H9 (cell line): ENCODE data around the gene ITGA1. TPM values are rescaled to one million over a fixed set of nuclear protein-coding genes. Genes with fewer than 3 reads are reported as not detected.

Experiments used
- DNase-seq: peaks from one replicate; pipeline ENCODE4 v3.0.0-alpha.2; 2017
- H2AFZ ChIP-seq: one replicate; pipeline ENCODE4 v1.6.1; 2013; ENCODE audit warnings: mild to moderate bottlenecking, low read length, control low read depth, moderate library complexity
- H2AK5ac ChIP-seq: 2 replicates; pipeline ENCODE4 v1.6.1; 2013; ENCODE audit warnings: low read length, control low read depth, mixed read lengths; ENCODE audit not compliant: insufficient read length
- H2BK120ac ChIP-seq: one replicate; pipeline ENCODE4 v1.6.1; 2013; ENCODE audit warnings: low read depth, mild to moderate bottlenecking, low read length, control low read depth, inconsistent platforms; ENCODE audit not compliant: poor library complexity, severe bottlenecking
- H2BK12ac ChIP-seq: 2 replicates; pipeline ENCODE4 v1.6.1; 2013; ENCODE audit warnings: low read length, control low read depth, mixed read lengths, low read depth; ENCODE audit not compliant: insufficient read length
- H2BK15ac ChIP-seq: 2 replicates; pipeline ENCODE4 v1.6.1; 2013; ENCODE audit warnings: low read depth, low read length, control low read depth
- H2BK20ac ChIP-seq: one replicate; pipeline ENCODE4 v1.6.1; 2013; ENCODE audit warnings: low read depth, mild to moderate bottlenecking, low read length, control low read depth, inconsistent platforms; ENCODE audit not compliant: poor library complexity, severe bottlenecking
- H2BK5ac ChIP-seq: 2 replicates; pipeline ENCODE4 v1.6.1; 2013; ENCODE audit warnings: low read length, control low read depth, mixed read lengths; ENCODE audit not compliant: insufficient read length
- H3K14ac ChIP-seq: 2 replicates; pipeline ENCODE4 v1.6.1; 2013; ENCODE audit warnings: low read length, control low read depth; ENCODE audit not compliant: insufficient read depth
- H3K18ac ChIP-seq: 2 replicates; pipeline ENCODE4 v1.6.1; 2013; ENCODE audit warnings: low read depth, mild to moderate bottlenecking, mixed read lengths, low read length, control low read depth; ENCODE audit not compliant: insufficient read length
- H3K23ac ChIP-seq: 2 replicates; pipeline ENCODE4 v1.6.1; 2013; ENCODE audit warnings: low read length, control low read depth, mixed read lengths, low read depth; ENCODE audit not compliant: insufficient read length
- H3K23me2 ChIP-seq: 2 replicates; pipeline ENCODE4 v1.6.1; 2013; ENCODE audit warnings: low read depth, mild to moderate bottlenecking, mixed read lengths, low read length, control low read depth; ENCODE audit not compliant: insufficient read length, poor library complexity, severe bottlenecking
- H3K27ac ChIP-seq: 2 replicates; pipeline ENCODE4 v1.5.1; 2013; ENCODE audit warnings: low read length, control low read depth, mixed read lengths, low read depth; ENCODE audit not compliant: insufficient read length
- H3K27me3 ChIP-seq: 2 replicates; pipeline ENCODE4 v1.6.1; 2013; ENCODE audit warnings: low read length, control low read depth, inconsistent platforms; ENCODE audit not compliant: insufficient read depth
- H3K4ac ChIP-seq: 2 replicates; pipeline ENCODE4 v1.6.1; 2013; ENCODE audit warnings: low read depth, mild to moderate bottlenecking, control low read depth, inconsistent platforms, low read length, moderate library complexity
- H3K4me1 ChIP-seq: 2 replicates; pipeline ENCODE4 v1.6.1; 2013; ENCODE audit warnings: low read length, control low read depth, inconsistent platforms; ENCODE audit not compliant: insufficient read depth
- H3K4me2 ChIP-seq: 2 replicates; pipeline ENCODE4 v1.6.1; 2013; ENCODE audit warnings: low read length, control low read depth, mixed read lengths; ENCODE audit not compliant: insufficient read length, insufficient read depth
- H3K56ac ChIP-seq: 2 replicates; pipeline ENCODE4 v1.6.1; 2013; ENCODE audit warnings: low read depth, mild to moderate bottlenecking, mixed read lengths, low read length, control low read depth; ENCODE audit not compliant: insufficient read length
- H3K79me1 ChIP-seq: 2 replicates; pipeline ENCODE4 v1.6.1; 2013; ENCODE audit warnings: low read depth, mild to moderate bottlenecking, moderate library complexity, low read length, control low read depth, inconsistent platforms; ENCODE audit not compliant: insufficient read depth, poor library complexity, severe bottlenecking
- H3K79me2 ChIP-seq: 2 replicates; pipeline ENCODE4 v1.6.1; 2013; ENCODE audit warnings: low read length, control low read depth, inconsistent platforms; ENCODE audit not compliant: insufficient read depth
- H3K9ac ChIP-seq: 2 replicates; pipeline ENCODE4 v1.6.1; 2013; ENCODE audit warnings: low read length, control low read depth, mixed read lengths; ENCODE audit not compliant: insufficient read length; ENCODE audit errors: extremely low read depth
- H3K9me3 ChIP-seq: one replicate; pipeline ENCODE4 v1.6.1; 2013; ENCODE audit warnings: low read depth, low read length, inconsistent platforms; ENCODE audit not compliant: control insufficient read depth
- H3T11ph ChIP-seq: one replicate; pipeline ENCODE4 v1.6.1; 2013; ENCODE audit warnings: mild to moderate bottlenecking, low read length, control low read depth, inconsistent platforms
- H4K20me1 ChIP-seq: one replicate; pipeline ENCODE4 v1.6.1; 2013; ENCODE audit not compliant: control insufficient read depth, insufficient read length, insufficient read depth
- H4K5ac ChIP-seq: 2 replicates; pipeline ENCODE4 v1.6.1; 2013; ENCODE audit warnings: low read depth, mild to moderate bottlenecking, mixed read lengths, low read length, control low read depth; ENCODE audit not compliant: insufficient read length
- H4K8ac ChIP-seq: replicated peaks from 2 replicates; pipeline ENCODE4 v1.6.1; 2013; ENCODE audit warnings: low read length, control low read depth, mixed read lengths, low read depth; ENCODE audit not compliant: insufficient read length
- H4K91ac ChIP-seq: 2 replicates; pipeline ENCODE4 v1.6.1; 2013; ENCODE audit warnings: low read depth, mild to moderate bottlenecking, moderate library complexity, mixed read lengths, low read length, control low read depth; ENCODE audit not compliant: insufficient read length
- H3K27ac Mint-ChIP-seq, 3 experiments: 2 replicates in 2 of 3; 3 replicates in 1 of 3; pipeline ENCODE4 v1.8.0; 2020 to 2021; ENCODE audit warnings: mixed read lengths in 3 of 3, mild to moderate bottlenecking in 1 of 3, moderate library complexity in 1 of 3
- H3K27me3 Mint-ChIP-seq: 2 replicates; pipeline ENCODE4 v1.8.0; 2021; ENCODE audit warnings: low read depth, mild to moderate bottlenecking, moderate library complexity, mixed read lengths
- H3K36me3 Mint-ChIP-seq, 3 experiments: 2 replicates in 2 of 3; 3 replicates in 1 of 3; pipeline ENCODE4 v1.8.0; 2020 to 2021; ENCODE audit warnings: low read depth in 3 of 3, mixed read lengths in 3 of 3; ENCODE audit not compliant: insufficient read depth in 1 of 3
- H3K4me1 Mint-ChIP-seq, 2 experiments: 2 replicates each; pipeline ENCODE4 v1.8.0; 2020; ENCODE audit warnings: mixed read lengths in 2 of 2
- H3K4me3 Mint-ChIP-seq, 2 experiments: 2 replicates in 1 of 2; 3 replicates in 1 of 2; pipeline ENCODE4 v1.8.0; 2020 to 2021; ENCODE audit warnings: mild to moderate bottlenecking in 2 of 2, mixed read lengths in 2 of 2, moderate library complexity in 1 of 2
- H3K9me3 Mint-ChIP-seq, 2 experiments: 2 replicates in 1 of 2; 3 replicates in 1 of 2; pipeline ENCODE4 v1.8.0; 2020; ENCODE audit warnings: mild to moderate bottlenecking in 2 of 2, mixed read lengths in 2 of 2, moderate library complexity in 1 of 2
- WGBS: extraction: QIAGEN DNeasy Blood & Tissue Kit; methylation state at CpG from one replicate; pipeline ENCODE4 v1.1.7; 2013; ENCODE audit warnings: missing lambda C conversion rate, low lambda C conversion rate, mixed read lengths; ENCODE audit not compliant: insufficient read length; ENCODE audit errors: extremely low coverage; 5-methylcytosine and 5-hydroxymethylcytosine counted together
- total RNA-seq: library from RNA; stranded (reverse); gene quantifications from 2 replicates; pipeline ENCODE4 v1.2.1, GENCODE V29; 2021
- TF ChIP-seq, protein P1 (sequence below): fragments of 200-600 bp; sonication (generic); conservative IDR thresholded peaks from 3 replicates; pipeline ENCODE4 v1.8.0; 2021; ENCODE audit warnings: antibody characterized with exemption, mild to moderate bottlenecking

The ITGA1 gene
- total RNA-seq, 1 experiment from 2014 or later, result 3.9 TPM

DNA sequence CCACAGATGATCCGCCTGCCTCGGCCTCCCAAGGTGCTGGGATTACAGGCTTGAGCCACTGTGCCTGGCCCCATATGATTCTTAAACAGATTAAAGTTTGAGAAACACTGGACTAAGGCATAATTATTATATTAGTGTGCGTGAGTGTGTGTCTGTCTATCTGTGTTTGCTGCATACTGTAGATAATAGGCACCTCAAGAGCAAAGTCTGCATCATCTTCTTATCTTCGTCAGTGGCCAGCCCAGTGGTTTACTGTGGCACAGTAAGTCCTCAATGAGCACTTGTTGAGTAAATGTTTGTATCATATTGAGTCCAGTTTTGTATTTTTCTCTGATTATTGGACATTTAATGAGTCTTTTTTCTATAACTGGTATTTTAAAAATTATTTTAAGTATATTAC lies 81.7 kb downstream of the ITGA1 start:
- H4K91ac ChIP-seq, result no peak overlapping the region
- H4K5ac ChIP-seq, result no peak overlapping the region
- no peak overlapping the region for H2BK20ac ChIP-seq
- no peak overlapping the region for H3K9ac ChIP-seq
- no peak overlapping the region for H3K56ac ChIP-seq
- peaks cover 3 to 6% of the 10 kb centered on the region in 2 experiments; a peak in 3 of 4 replicates for H3K4me1 Mint-ChIP-seq
- H3K27me3 ChIP-seq, result no peaks in the 10 kb centered on the region
- H2AK5ac ChIP-seq, result no peak overlapping the region
- H3K36me3 Mint-ChIP-seq, result no peaks in the 10 kb centered on the region
- no peak overlapping the region for H3K4me3 Mint-ChIP-seq
- no peak overlapping the region for H3K18ac ChIP-seq
- no peak overlapping the region for H3K4ac ChIP-seq
- no peak overlapping the region for H3K14ac ChIP-seq
- no peaks in the 10 kb centered on the region for H3K9me3 Mint-ChIP-seq
- H3K27ac ChIP-seq, result no peak overlapping the region
- H4K20me1 ChIP-seq, result no peaks in the 10 kb centered on the region
- no peaks in the 10 kb centered on the region for H3K23me2 ChIP-seq
- TF ChIP-seq, protein P1, sequence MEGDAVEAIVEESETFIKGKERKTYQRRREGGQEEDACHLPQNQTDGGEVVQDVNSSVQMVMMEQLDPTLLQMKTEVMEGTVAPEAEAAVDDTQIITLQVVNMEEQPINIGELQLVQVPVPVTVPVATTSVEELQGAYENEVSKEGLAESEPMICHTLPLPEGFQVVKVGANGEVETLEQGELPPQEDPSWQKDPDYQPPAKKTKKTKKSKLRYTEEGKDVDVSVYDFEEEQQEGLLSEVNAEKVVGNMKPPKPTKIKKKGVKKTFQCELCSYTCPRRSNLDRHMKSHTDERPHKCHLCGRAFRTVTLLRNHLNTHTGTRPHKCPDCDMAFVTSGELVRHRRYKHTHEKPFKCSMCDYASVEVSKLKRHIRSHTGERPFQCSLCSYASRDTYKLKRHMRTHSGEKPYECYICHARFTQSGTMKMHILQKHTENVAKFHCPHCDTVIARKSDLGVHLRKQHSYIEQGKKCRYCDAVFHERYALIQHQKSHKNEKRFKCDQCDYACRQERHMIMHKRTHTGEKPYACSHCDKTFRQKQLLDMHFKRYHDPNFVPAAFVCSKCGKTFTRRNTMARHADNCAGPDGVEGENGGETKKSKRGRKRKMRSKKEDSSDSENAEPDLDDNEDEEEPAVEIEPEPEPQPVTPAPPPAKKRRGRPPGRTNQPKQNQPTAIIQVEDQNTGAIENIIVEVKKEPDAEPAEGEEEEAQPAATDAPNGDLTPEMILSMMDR, result no peak
- no peaks in the 10 kb centered on the region for H3K79me1 ChIP-seq
- no peak overlapping the region for H3K4me2 ChIP-seq
- no peak overlapping the region for H2BK12ac ChIP-seq
- no peak overlapping the region for H2BK120ac ChIP-seq
- no peak overlapping the region for H4K8ac ChIP-seq
- no peak overlapping the region for H3K27ac Mint-ChIP-seq
- H3K27me3 Mint-ChIP-seq, result no peaks in the 10 kb centered on the region
- no CpG with 5 or more reads among the region's 4 CpGs for WGBS
- H2AFZ ChIP-seq, result no peak overlapping the region
- H2BK5ac ChIP-seq, result no peak overlapping the region
- no peaks in the 10 kb centered on the region for H3K79me2 ChIP-seq
- no peak for DNase-seq
- no peak overlapping the region for H2BK15ac ChIP-seq
- H3T11ph ChIP-seq, result no peak overlapping the region
- no peaks in the 10 kb centered on the region for H3K9me3 ChIP-seq
- H3K4me1 ChIP-seq, result no peaks in the 10 kb centered on the region
- no peak overlapping the region for H3K23ac ChIP-seq
